Kidney epithelial cell (primary cell): ENCODE measurements around the gene NDUFB10. TPM values are rescaled to one million over a fixed set of nuclear protein-coding genes. Genes with fewer than 3 reads are reported as not detected.
"Not testable (repeated sequence)": the region's sequence is repeated elsewhere in the genome, so short reads cannot be mapped to it uniquely, and the experiment has no call there.

Experiments used
- DNase-seq: peaks from one replicate; pipeline ENCODE4 v3.0.0-alpha.2; 2010; ENCODE audit warnings: low read depth
- H3K27me3 ChIP-seq: 2 replicates; pipeline ENCODE4 v1.6.0; 2011; ENCODE audit warnings: low read length; ENCODE audit not compliant: control insufficient read depth, insufficient read depth
- H3K36me3 ChIP-seq: 2 replicates; pipeline ENCODE4 v1.5.1; 2011; ENCODE audit warnings: low read length; ENCODE audit not compliant: control insufficient read depth, insufficient read depth
- H3K4me3 ChIP-seq: 2 replicates; pipeline ENCODE4 v1.5.1; 2011; ENCODE audit warnings: low read depth, mild to moderate bottlenecking, control low read depth, low read length
- CTCF ChIP-seq: IDR thresholded peaks from 2 replicates; pipeline ENCODE4 v1.5.1; 2011; ENCODE audit warnings: mild to moderate bottlenecking, moderate library complexity, low read length, control low read depth, inconsistent platforms; ENCODE audit not compliant: insufficient read depth, poor library complexity, severe bottlenecking
- total RNA-seq: library from RNA; depleted of rRNA; stranded (reverse); fragments of >200 nt; gene quantifications from 2 replicates; pipeline ENCODE4 v1.2.3, GENCODE V29; 2015

NDUFB10 gene
- total RNA-seq, 1 donor from 2014 or later: 280 TPM

GRCh38 chr16:1950047-1950446 lies 9.3 kb upstream of the NDUFB10 start:
- no peak for TF ChIP-seq CTCF
- Histone ChIP-seq H3K4me3 (no peak overlapping the region), H3K36me3 (no peaks in the 10 kb centered on the region), H3K27me3 (peaks cover 2% of the 10 kb centered on the region)
- no peak for DNase-seq

DNA sequence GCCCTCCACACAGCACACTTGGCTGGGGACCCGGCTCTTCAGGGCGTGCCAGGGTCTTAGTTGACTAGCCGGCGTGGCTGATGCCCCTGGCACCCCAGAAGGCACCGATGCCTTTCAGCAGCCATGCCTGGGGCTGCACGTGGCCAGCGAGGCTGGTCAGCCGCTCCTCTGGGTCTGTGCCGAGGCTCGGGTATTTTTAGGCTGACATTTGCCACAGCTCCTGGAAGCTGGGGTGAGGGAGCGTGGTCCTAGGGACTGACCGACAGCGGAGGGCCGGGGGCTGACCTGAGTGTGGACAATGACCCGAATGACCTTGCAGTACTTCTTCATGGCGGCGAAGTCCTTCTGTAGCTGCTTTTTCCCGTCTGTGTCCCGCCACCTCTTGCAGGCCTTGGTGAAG lies 8.8 kb upstream of the NDUFB10 start:
- no peak for TF ChIP-seq CTCF
- Histone ChIP-seq H3K4me3 (no peak overlapping the region), H3K27me3 (peaks cover 2% of the 10 kb centered on the region), H3K36me3 (no peaks in the 10 kb centered on the region)
- no peak for DNase-seq

- H3K27me3 ChIP-seq: no peaks in the 10 kb centered on the region
- no peaks in the 10 kb centered on the region for H3K36me3 ChIP-seq
- no peak for TF ChIP-seq CTCF
- H3K4me3 ChIP-seq: no peak overlapping the region
- DNase-seq: no peak
Measured at GRCh38 chr16:1953734-1954133, 5.6 kb upstream of the NDUFB10 start.

DNA sequence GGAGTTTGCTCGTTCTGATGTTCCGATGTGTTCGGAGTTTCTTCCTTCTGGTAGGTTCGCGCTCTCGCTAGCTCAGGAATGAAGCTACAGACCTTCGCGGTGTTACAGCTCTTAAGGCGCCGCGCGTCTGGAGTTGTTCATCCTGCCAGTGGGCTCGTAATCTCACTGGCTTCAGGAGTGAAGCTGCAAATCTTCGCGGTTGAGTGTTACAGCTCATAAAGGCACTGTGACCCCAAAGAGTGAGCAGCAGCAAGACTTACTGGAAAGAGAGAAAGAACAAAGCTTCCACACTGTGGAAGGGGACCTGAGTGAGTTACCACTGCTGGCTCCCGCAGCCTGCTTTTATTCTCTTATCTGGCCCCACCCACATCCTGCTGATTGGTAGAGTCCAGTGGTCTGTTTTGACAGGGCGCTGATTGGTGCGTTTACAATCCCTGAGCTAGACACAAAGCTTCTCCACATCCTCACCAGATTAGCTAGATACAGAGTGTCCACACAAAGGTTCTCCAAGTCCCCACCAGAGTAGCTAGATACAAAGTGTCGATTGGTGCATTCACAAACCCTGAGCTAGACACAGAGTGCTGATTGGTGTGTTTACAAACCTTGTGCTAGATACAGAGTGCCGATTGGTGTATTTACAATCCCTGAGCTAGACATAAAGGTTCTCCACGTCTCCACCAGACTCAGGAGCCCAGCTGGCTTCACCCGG lies 1.8 kb upstream of the NDUFB10 start:
- not testable (repeated sequence) for DNase-seq, H3K36me3 ChIP-seq, H3K27me3 ChIP-seq

DNA sequence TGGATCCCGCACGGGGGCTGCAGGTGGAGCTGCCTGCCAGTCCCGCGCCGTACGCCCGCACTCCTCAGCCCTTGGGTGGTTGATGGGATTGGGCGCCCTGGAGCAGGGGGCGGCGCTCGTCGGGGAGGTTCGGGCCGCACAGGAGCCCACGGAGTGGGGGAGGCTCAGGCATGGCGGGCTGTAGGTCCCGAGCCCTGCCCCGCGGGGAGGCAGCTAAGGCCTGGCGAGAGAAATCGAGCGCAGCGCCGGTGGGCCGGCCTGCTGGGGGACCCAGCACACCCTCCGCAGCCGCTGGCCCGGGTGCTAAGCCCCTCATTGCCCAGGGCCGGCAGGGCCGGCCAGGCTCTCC lies 1.2 kb upstream of the NDUFB10 start:
- H3K36me3 ChIP-seq, H3K27me3 ChIP-seq, DNase-seq, H3K4me3 ChIP-seq: not testable (repeated sequence)

More for the DNA sequence above, 1.8 kb upstream of the NDUFB10 start:
- not testable (repeated sequence) for H3K4me3 ChIP-seq

DNA sequence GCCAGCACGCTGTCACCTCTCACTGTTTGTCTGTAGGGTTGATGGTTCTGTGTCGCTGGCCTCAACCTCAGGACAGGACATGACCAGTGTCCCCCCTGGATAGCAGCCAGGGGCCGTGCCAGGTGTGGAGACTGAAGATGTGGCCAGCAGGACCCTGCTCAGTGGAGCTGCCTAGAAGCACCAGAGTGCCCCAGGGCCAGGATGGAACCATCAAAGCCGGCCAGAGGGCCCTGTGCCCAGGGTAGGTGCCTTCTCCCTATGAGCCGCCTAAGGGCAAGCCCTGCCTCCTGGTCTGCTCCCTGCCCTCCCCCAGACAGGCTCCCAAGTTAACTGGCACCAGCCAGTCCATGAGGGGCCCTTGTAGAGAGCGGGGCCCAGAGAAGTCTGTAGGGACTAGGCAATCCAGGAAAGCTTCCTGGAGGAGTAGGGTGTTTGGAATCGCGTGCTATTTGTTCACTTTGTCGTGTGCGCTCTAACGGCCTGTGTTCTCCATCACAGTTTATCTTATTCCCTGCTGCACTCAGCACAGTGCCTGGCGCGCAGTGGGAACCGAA lies 546 bp upstream of the NDUFB10 start:
- H3K4me3 ChIP-seq: no peak overlapping the region

More for the DNA sequence above, 546 bp upstream of the NDUFB10 start:
- Histone ChIP-seq H3K27me3 (no peaks in the 10 kb centered on the region), H3K36me3 (peaks cover under 1% of the 10 kb centered on the region)
- no peak for TF ChIP-seq CTCF
- DNase-seq: no peak
